Kidney (tissue), 14 donors: ENCODE results near the gene MTG1. TPM values are rescaled to one million over a fixed set of nuclear protein-coding genes. Genes with fewer than 3 reads are reported as not detected.
A peak's percentile ranks its signal among the peaks of the same experiment; 100 is the strongest.

ENCODE experiments used
- DNase-seq, 5 donors: peaks; one replicate each; pipeline ENCODE4 v3.0.0-alpha.2; 2013 to 2020
- FAIRE-seq: peaks from 2 replicates; lab custom pipeline; 2012; peaks lifted over from hg19 to GRCh38; lab: Jason Lieb, UNC
- H3K27ac ChIP-seq, 2 donors: one replicate each; pipeline ENCODE4 v1.7.0; 2013; ENCODE audit warnings: low read depth in 2 of 2, low read length in 2 of 2, inconsistent platforms in 1 of 2
- H3K27me3 ChIP-seq: one replicate; pipeline ENCODE4 v1.7.1; 2013; ENCODE audit warnings: low read length, inconsistent platforms; ENCODE audit not compliant: control insufficient read depth, insufficient read depth
- H3K36me3 ChIP-seq, 3 donors: one replicate each; pipeline versions ENCODE4 v1.7.0 to v1.7.1; 2013; ENCODE audit warnings: low read length in 3 of 3, control low read depth in 1 of 3, inconsistent platforms in 1 of 3; ENCODE audit not compliant: insufficient read depth in 3 of 3, control insufficient read depth in 2 of 3
- H3K4me1 ChIP-seq, 3 donors: one replicate each; pipeline versions ENCODE4 v1.7.0 to v1.7.1; 2013; ENCODE audit warnings: low read length in 3 of 3, inconsistent platforms in 1 of 3, low read depth in 1 of 3; ENCODE audit not compliant: control insufficient read depth in 2 of 3, insufficient read depth in 2 of 3
- H3K4me3 ChIP-seq, 3 donors: one replicate each; pipeline versions ENCODE4 v1.7.0 to v1.8.1; 2013; ENCODE audit warnings: low read length in 3 of 3, control low read depth in 1 of 3, inconsistent platforms in 1 of 3
- H3K9ac ChIP-seq, 3 donors: one replicate each; pipeline versions ENCODE4 v1.7.0 to v1.7.1; 2013; ENCODE audit warnings: low read length in 3 of 3, control low read depth in 1 of 3, inconsistent platforms in 1 of 3
- H3K9me3 ChIP-seq, 3 donors: one replicate each; pipeline versions ENCODE4 v1.7.0 to v1.7.1; 2013; ENCODE audit warnings: low read length in 3 of 3, control low read depth in 1 of 3, inconsistent platforms in 1 of 3; ENCODE audit not compliant: control insufficient read depth in 2 of 3, insufficient read depth in 1 of 3
- CTCF ChIP-seq: IDR thresholded peaks from 3 replicates; pipeline ENCODE4 v1.5.1; 2012; ENCODE audit warnings: mild to moderate bottlenecking, moderate library complexity, borderline replicate concordance; ENCODE audit not compliant: insufficient read depth; ENCODE audit errors: extremely low read depth
- intact Hi-C: fragments of 100-400 bp; cut with DNase I; formaldehyde crosslinking; loops from one replicate; pipeline ENCODE4 v1.11.1; 2022
- polyA plus RNA-seq: library from polyadenylated mRNA; stranded (reverse); fragments of 350-450 nt; fragmentation: Illumina TruSeq; extraction: RNeasy Lipid Tissue Mini Kit (QIAGEN cat#74804); gene quantifications from one replicate; pipeline ENCODE4 v1.2.3, GENCODE V29; 2014; ENCODE audit warnings: low read depth, low replicate concordance; ENCODE audit not compliant: insufficient read depth
- total RNA-seq: library from RNA; stranded (reverse); fragmentation: NEBNext Ultra II Directional; extraction: Animal tissue kit (Norgen Biotek cat#: 25700); gene quantifications from one replicate; pipeline ENCODE4 v1.2.1, GENCODE V29; 2021
- donor health status: control.
- donor health status: control.
- donor health status: control.
- donor health status: control.
- donor health status: control.
- donor health status: DM: yes; HTN: yes; CAD: no.
- donor health status: Normal renal cell carcinoma (clear cell type).

Gene MTG1
- total and polyA plus RNA-seq, 2 donors from 2014 or later = 51.1 to 68.5 TPM

DNA sequence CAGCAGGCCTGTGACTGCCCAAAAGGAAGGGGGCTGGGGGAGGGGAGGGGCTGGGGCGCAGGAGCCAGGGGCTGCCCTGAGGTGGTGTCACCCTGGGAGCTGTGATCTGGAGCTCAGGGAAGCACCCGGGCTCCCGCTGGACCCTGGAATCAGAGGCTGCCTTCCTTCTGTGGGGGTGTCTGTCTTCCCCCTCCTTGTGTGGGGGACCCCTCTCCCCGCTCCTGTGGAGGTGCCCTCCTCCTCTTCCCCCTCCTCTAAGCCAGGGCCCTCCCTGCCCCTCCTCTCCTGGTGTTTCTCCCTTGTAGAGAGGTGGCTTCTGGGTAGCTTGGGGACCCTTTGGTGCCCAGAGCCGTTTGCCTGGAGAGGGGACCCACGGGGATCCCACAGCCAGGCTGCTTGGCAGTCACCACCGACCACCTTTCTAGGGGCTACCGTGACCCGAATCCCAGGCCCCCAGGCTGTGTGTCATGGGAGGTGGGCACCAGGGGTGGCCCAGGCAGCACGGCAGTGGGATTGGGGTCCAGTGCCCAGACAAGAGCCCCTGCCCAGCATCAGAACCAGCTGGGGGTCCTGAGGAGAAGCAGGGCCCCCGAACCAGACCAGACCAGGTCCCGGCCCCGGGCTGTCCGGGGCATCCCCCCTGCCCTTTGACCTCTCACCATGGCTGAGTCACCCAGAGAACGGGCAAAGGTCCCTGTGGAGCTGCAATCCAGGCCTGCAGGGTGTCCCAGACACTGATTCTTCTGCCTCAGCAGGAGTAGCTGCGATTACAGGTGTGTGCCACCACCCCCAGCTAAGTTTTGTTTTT is 46.0 kb upstream of the MTG1 start:
- no peaks in the 10 kb centered on the region for H3K36me3 ChIP-seq
- H3K9ac ChIP-seq = no peak overlapping the region
- no peaks in the 10 kb centered on the region for H3K9me3 ChIP-seq
- FAIRE-seq (no peak), DNase-seq (no peak)
- H3K27me3 ChIP-seq = no peaks in the 10 kb centered on the region
- peak overlapping the region in 1 of 3 donors; percentile 35 for H3K4me3 ChIP-seq
- intact Hi-C loops = no loop called here
- TF ChIP-seq CTCF = no peak
- H3K27ac ChIP-seq = no peak overlapping the region
- H3K4me1 ChIP-seq = no peaks in the 10 kb centered on the region

DNA sequence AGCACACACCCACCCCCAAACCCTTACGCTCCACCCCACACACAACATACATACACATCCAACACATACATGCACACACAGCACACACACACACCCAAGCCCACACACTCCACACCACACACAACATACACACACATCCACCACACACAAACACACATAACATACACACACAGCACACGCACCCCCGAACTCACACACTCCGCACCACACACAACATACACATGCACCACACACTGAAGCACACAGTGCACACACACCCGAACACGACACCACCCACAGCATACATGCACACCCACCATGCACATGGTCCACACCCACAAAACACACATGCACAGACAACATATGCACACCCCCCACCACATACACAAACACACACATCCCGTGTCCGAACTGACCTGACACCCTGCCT is 44.8 kb upstream of the MTG1 start:
- Histone ChIP-seq H3K9ac (no peak overlapping the region), H3K9me3 (no peaks in the 10 kb centered on the region), H3K4me3 (no peak overlapping the region), H3K27ac (no peak overlapping the region), H3K27me3 (no peaks in the 10 kb centered on the region), H3K36me3 (no peaks in the 10 kb centered on the region), H3K4me1 (no peaks in the 10 kb centered on the region)
- no peak for DNase-seq
- TF ChIP-seq CTCF = no peak
- no peak for FAIRE-seq
- intact Hi-C loops = no loop called here

DNA sequence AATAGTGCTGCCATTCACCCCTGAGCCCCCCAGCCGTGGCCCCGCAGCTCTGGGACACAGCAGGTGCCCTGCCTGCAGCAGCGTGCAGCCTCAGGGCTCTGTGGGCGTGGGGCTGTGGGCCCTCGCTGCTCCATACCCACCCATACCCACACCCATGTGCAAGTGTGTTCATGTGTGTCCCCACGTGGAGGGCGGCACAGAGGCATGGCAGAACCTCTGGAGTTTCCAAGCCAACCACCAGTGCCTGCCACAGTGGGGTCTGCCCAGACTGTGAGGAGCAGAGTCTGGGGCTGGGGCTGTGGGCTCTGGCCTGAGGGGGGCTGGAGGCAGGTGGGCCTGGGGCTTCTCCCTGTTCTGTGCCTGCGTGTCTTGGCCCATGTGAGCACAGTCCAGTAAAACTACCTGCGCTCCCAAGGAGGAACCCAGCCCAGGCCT is 44.4 kb upstream of the MTG1 start:
- Histone ChIP-seq H3K27ac (no peak overlapping the region), H3K9ac (no peak overlapping the region), H3K27me3 (no peaks in the 10 kb centered on the region), H3K4me1 (no peaks in the 10 kb centered on the region), H3K9me3 (no peaks in the 10 kb centered on the region), H3K36me3 (no peaks in the 10 kb centered on the region), H3K4me3 (no peak overlapping the region)
- intact Hi-C loops = no loop called here
- no peak for FAIRE-seq
- TF ChIP-seq CTCF = no peak
- no peak for DNase-seq
